Activated CD8-positive, alpha-beta memory T cell treated with anti-CD3 and anti-CD28 coated beads, Interleukin-2, amount 50 U/mL, for 24 hours (primary cell): ENCODE measurements around the gene SPG21.

ENCODE experiments used
- DNase-seq: peaks from one replicate; pipeline ENCODE4 v3.0.0-alpha.2; 2020; ENCODE audit errors: extremely low read depth

Gene SPG21

DNA sequence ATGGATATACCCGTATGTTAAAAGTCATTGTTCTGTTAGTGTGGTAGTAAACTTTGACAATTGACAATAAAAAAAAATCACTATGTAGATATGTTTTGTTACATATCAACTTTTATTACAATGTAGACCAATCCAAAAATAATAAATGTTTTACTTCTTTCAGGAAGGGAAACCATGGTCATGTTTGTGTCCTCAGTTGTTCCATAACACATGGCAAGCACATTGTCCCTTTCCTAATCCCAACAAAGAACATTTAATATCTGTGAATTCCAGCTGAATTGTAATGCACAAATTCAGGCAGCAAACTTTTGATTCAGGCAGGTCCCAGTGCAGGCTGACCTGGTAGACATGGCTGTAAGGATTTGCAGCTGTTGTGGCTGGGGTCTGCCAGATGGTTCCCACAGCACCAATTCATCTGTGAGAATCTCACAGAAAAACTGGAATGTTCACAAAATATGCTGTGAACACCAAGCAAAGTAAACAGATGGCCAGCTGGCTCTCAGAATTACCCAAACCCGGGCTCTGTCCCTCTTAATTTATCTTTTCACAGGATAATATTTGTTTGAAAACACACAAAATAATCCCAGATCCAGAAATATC, 1.9 kb upstream of the SPG21 start:
- DNase-seq: no peak

DNA sequence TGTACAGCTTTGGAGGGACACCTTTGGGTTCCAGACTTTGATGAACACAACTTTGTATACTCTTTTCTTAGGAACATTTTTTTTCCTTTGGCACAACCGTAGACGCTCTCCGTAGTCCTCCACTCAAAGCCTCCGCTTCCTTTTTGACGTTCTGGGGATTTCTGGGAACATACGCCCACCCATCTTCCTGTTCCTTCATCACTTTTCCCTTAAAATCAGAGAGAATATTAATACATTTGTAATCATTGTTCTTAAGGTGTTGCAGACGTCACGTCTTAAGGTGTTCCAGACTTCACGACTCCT, 405 bp upstream of the SPG21 start:
- no peak for DNase-seq

DNA sequence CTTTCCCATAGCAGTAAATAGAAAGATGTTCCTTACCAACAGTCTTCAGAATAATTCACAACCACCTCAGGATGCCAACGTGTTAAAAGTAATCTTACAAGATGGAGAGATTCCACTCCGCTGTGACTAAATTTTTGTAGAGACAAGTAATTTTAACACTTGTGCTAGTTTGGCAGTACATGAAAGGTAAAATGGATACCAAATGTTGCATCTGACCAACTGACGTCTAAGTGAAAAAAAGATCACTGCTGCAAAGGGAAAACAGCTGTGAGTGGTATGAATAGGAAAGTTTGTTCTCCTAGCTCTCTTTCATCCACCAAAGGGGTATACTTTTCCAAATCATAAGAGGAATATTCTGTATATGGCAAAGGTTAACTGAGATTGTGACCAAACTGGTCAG, 2.6 kb downstream of the SPG21 start:
- DNase-seq: no peak

DNA sequence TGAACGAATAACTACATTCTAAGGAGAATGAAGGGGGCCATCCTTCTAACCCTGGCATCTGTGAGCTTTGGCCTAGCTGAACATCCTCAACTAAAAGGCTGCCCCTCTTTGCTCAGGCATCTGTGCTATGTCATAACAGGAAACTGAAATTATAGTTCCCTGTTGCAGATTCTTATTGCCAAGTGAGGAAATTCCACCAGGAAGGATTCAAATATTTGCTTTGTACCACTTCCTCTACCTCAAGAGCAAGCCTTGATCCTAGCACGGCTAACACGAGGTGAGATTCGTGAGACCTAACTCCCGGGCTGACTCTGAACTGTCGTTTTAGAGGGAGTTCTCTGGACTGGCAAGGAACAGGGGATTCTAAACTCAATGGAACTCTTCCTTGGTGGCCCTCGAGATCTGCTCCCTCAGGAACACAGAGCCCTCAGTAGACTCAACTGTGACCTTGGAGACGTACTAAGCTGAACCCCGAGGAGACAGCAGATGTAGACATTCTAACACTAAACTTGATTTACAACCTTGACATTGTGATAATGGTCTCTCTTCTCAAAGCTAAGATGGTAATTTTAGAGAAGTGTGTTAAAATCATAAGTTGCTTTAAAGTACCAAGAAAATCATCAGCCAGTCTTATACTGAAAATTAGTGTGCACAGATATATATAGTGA, 4.2 kb downstream of the SPG21 start:
- no peak for DNase-seq

DNA sequence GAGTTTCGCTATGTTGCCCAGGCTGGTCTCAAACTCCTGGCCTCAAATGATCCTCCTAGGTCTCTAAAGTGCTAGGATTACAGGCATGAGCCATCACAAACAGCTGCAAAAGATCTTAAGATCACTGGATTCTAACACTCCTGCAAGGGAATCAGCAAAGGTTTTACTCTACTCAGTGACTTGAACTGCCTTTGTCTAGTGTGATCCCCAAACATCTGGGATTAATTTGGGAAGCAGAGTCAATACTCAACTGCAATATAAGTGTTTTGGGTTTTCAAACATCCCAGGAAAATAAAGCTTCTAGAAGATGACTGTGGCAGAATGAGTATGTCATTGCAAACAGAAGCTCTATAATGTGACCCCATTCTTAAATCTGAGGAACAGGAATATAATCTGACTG, 7.2 kb downstream of the SPG21 start:
- no peak for DNase-seq

DNA sequence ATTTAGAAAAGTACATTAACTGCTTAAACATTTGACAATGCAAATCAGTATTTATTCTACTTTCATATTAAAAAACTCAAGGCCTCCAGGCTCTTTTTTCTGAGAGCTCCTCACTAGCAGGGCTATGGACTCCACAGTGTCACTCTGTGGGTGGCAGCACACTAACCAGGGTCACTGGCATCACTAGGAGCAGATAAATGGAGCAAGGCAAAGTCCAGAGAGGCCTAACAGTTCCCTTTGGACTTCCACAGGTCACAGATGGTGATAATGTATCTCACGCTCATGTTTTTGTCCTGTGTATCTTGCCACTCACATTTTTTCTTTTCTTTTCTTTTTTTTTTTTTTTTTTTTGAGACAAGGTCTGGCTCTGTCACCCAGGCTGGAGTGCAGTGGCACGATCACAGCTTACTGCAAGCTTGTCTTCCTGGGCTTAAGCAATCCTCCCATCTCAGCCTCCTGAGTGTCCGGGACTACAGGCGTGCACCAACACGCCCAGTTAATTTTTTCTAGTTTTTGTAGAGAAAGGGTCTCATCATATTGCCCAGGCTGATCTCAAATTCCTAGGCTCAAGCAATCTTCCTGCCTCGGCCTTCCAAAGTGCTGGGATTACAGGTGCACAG, 7.8 kb downstream of the SPG21 start:
- DNase-seq: no peak

DNA sequence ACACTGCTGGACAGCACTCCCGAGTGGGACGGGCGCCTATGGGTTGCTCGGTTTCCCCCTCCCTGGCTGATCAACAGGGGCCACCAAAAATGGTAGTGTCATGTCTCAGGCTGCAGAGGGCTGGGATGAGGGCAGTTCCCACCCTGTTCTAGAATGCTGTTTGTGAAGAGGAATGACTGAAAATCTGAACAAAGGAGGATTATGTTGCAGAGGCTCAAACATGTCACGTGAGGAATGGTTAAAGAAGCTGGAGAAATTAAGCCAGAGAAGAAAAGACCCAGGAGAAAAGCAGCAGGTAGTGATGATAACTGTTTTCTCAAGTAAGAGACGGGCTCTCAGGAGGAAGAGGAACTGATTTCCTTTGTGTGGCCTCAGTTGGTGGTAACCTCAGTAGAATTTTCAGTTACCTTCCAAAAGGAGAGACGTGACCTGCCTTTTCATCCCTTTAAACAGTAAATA, 10.4 kb downstream of the SPG21 start:
- no peak for DNase-seq

DNA sequence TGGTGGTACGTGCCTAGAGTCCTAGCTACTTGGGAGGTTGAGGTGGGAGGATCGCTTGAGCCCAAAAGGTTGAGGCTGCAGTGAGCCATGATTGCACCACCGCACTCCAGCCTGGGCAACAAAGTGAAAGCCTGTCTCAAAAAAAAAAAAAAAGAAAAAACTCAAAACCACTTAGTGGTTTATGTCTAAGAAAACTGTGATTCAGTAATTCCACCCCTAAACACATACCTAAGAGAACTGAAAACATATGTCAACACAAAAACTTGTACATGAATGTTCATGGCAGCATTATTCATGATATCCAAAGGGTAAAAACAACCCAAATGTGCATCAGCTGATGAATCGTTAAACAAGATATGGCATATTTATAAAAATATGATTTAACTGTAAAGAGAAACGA, 14.3 kb downstream of the SPG21 start:
- no peak for DNase-seq

DNA sequence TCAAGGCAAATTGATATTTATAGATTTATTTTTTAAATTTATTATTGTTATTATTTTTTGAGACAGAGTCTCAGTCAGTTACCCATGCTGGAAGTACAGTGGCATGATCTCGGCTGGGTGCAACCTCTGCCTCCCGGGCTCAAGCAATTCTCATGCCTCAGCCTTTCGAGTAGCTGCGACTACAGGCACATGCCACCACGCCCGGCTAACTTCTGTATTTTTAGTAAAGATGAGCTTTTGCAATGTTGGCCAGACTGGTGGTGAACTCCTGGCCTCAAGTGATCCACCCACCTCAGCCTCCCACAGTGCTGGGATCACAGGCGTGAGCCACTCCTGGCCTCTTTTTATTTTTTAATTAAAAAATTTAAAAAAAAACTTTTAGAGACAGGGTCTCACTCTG, 19.0 kb downstream of the SPG21 start:
- DNase-seq: no peak

DNA sequence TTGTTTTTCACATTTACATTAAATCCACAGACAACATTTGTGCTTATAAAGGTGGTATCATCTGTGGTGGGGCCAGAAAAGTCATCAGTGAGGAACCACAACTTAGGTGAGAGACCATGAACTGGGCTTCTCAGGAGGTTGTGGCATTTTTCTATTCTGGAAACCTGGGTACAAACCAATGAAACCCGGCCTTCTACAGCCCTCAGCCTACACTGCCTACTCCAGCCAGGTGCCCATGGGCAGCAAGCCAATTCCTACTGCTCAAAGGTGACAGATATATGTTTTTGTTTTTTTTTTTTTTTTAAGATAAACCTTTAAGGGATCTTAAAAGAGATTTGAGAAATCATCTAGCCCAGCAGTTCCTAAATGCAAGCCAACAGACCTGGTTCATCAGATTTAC, 20.3 kb downstream of the SPG21 start:
- DNase-seq: no peak

DNA sequence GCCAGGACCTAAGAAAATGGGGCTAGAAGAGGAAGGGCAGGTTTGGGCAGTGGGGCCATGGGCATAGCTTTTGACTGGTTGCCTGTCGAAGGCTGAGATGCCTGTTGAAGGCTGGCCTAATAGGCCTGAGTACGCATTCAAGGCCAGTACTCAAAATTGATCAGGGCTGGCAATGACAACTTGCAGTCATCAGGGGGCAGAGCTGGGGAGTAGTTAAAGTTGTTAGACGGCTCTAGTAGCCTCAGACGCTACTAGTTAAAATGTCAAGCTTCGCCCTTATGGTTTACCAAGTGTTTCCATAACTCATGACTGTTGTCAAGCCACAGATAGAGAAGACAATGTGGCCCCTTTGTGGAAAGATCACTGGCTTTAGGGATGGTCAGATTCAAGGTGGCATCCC, 28.7 kb downstream of the SPG21 start:
- no peak for DNase-seq

DNA sequence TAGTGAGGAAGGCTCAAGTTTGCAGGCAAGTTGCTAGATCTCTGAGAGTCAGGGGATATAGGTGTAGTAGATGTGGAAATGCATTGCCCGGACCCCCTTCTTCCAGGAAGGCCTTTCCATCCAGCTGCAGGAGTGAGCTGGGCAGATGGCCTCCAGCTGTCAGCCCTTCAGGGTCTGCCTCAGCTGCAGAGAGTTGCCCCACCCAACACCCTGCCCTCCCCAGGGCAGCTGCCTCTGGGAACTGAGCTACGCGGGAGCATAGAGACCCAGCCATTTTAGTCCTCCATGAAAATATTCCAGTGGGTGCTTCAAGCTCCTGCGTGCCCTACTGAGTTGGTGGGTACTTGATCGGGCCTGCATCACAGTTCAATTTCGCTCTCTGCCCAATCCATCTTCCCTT, 29.6 kb downstream of the SPG21 start:
- DNase-seq: no peak

DNA sequence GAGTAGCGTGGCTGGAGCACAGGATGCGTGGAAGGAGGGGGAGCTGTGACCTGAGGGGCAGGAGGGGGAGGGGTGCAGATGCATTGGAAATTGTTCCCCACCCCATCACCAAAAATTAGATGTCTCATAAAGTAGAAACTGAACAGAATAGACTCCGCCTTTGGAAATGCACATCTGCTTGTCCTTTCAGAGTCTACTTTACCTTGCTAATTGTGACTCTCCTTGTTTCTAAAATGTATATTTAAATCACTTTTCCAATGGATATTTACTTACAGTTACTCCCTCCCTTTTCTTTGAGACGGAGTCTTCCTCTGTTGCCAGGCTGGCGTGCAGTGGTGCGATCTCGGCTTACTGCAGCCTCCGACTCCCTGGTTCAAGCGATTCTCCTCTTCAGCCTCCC, 30.6 kb downstream of the SPG21 start:
- no peak for DNase-seq

DNA sequence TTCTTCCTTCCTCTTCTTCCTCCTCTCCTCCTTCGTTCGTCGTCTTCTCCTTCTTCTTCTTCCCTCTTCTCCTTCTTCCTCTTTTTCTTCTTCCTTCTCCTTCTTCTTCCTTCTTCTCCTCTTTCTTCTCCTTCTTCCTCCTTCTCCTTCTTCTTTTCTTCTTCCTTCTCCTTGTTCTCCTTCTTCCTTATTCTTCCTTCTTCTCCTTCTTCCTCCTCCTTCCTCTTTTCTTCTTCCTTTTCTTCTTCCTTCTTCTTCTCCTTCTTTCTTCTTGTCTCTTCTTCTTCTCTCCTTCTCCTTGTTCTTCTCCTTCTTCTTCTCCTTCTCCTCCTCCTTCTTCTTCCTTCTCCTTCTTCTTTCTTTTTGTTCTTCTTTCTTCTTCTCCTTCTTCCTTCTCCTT, 35.3 kb downstream of the SPG21 start:
- no peak for DNase-seq

DNA sequence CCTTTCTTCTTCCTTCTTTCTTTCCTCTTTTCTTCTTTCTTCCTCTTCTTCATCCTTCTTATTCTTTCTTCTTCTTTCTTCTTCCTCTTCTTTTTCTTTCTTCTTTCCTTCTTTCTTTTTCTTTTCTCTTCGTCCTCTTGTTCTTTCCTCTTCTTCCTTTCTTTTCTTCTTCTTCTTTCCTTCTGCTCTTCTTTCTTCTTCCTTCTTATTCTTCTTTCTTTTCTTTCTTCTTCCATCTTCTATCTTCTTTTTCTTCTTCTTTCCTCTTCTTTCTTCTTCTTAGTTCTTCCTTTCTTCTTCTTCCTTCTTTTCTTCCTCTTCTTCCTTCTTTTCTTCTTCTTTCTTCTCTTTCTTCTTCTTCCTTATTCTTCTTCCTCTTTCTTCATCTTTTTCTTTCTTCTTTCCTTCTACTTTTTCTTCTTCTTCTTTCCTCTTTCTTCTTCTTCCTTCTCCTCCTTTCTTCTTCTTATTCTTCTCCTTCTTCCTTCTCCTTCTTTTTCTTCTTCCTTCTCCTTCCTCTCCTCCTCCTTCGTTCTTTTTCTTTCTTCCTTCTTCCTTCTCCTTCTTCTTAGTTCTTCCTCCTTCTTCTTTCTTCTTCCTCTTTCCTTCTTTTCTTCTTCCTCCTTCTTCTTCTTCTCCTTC, 37.8 kb downstream of the SPG21 start:
- DNase-seq: no peak

DNA sequence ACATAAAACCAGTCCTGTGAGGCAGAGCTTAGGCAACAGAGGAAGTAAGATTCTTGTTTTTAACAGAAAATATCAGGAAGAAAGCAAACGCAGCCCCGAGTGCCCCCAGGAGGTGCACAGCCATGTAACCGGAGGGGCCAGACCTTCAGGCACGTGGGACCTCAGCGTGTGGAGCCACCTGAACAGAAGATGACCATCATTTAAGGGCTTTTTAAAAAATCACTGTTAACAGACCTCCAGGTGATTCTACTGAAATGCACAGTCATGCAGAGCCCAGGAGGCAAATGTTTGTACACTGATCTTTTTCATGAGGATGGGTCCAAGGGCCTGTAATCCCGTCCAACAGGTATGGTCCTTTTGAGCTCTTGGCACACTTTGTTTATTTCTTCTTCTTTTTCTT, 38.8 kb downstream of the SPG21 start:
- DNase-seq: no peak

DNA sequence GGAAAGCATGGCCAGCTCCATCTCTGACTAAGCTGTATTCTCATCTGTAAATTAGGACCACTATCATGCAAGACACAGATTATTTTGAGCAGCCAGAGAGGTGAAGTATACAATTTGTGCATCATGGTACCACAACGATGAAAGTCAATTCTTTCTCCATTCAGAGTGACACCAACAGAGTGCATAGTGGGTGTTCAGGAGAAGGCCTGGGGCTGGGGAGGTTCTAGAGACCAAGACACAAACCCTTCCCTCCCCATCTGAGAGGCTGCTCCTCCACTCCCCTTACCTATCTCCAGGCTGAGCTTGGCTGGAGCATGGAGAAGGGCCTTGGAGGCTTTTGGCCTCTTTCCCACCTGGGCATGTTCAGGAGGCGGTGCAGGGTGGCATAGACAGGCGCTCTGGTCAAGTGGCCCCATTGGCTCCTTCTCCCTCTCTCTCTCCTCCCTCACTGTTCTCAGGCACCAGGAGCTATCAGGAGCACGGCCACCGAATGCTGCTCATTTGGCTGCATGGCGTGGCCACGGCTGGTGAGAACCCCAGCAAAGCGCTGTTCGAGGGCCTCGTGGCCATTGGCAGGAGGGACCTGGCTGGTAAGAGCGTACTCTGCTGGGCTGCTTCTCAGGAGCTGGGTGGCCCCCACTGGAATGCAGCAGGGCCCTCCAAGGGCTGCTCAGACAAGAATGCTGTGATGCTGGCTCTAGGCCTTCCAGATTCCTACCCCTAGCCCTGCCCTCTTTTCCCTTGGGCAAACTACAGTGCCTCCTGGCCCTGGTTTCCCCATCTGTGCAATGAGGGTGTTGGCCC, 40.1 kb downstream of the SPG21 start:
- DNase-seq: no peak

DNA sequence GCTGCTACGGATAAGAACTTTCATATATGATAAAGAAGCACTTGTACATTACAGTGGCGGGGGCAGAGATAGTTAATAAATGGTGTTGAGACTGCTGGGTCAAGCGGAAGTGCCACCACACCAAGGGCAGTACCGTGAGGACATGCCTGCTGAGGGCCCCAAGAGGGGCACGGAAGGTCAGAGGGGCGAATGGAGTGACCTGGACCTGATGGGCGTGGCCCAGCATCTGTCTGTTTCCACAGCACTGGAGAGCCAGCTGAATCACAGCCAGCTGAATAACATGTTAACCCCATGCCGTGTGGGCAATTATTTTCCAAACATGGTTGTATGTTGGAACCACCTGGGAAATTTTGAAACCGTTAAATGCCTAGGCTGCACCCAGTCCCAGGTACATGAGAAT, 40.8 kb downstream of the SPG21 start:
- no peak for DNase-seq

DNA sequence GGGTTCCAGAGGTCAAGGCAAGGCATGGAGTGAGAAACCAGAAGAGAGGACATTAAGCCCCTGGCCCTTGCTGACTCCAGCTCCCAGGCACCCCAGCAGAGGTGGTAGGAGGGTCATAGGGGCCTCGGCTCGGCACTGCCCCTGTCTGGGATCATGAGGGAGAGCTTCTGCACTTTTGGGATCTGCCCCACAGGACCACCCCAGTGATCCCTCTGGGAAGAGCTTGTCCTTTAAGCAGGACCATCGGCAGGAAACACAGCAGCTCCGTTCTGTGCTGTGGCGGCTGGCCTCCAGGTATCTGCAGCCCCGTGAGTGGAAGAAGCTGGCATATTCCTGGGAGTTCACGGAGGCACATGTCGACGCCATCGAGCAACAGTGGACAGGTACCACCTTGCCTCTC, 42.5 kb downstream of the SPG21 start:
- no peak for DNase-seq

DNA sequence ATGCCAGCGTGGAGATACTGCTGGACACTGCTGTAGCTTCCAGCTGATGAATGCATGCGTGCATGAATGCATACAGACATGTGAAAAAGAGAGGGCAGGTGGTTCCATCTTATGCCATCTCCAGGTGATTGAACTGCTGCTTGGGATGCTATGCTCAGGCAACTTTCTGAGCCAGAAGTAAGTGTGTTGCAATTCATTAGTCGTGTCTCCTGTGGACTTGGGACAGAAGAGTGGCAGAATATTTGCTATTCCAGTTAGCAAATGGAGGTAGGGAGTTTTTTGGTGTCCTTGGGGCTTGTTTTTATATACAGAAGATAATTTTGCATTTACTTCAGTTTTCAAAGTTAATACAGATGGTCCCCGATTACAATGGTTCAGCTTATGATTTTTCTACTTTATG, 44.8 kb downstream of the SPG21 start:
- DNase-seq: no peak

DNA sequence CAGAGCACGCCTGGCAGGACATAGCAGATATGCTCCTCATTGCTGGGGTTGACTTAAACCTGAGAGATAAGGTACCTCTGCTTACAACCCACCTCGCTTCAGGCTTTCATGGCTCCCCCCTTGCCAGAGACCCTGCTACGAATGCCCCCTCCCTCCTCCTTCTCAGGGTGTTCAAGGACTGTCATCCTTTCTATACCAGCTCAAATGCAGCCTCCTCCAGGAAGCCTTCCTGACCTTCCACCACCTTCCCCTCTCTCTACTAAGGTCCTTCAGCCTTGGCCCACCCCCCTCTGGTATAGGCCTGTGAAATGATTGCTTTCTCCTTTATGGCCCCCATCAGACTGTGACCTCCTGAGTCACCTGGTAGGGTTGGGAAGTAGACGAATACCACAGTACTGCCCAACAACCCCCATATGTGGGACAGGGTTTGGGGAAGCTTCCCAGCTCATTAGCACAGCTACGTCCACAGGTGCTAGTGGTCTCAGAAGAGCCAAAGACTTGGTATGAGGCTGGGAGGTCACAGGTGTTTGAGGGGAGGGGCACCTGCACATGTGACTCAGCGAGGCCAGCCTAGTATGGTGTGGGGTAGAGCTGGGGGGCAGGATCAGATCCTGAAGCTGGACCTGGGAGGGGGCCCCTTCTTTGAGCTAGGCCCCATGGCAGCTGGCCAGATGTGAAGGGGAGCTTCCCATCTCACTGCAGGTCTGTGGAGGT, 46.0 kb downstream of the SPG21 start:
- no peak for DNase-seq

DNA sequence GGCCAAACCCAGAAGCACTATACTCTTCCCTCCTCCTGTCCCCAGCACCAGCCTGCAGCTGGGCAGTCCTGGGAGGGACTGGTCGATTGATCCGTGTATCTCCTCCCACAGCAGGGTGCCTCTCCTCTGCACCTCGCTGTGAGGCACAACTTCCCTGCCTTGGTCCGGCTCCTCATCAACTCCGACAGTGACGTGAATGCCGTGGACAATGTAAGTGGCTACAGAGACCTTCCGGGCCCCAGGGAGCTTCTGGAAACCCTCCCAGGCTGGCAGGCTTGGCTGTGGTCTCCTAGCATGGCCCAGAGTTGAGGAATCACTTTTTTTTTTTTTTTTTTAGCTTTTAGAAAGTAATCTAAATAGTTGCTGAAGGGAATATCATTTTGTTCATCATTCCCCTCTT, 47.4 kb downstream of the SPG21 start:
- DNase-seq: no peak
